PFSK-1 (cell line): ENCODE data around the gene PPIB.

Source experiments
- FOXP2 ChIP-seq: optimal IDR thresholded peaks from 2 replicates; pipeline ENCODE3; 2011; ENCODE audit warnings: borderline replicate concordance, control low read depth, inconsistent platforms; ENCODE audit not compliant: insufficient read depth; ENCODE audit errors: extremely low read length, extremely low read depth
- POLR2AphosphoS5 ChIP-seq: IDR thresholded peaks from 2 replicates; pipeline ENCODE4 v1.6.1; 2012; ENCODE audit warnings: low read depth, mild to moderate bottlenecking, control low read depth, low read length, moderate library complexity
- REST ChIP-seq, 2 experiments: IDR thresholded peaks; 2 replicates each; pipeline versions ENCODE4 v1.6.1 to v1.8.0; 2011 to 2012; ENCODE audit warnings: low read depth in 2 of 2, low read length in 2 of 2, control low read depth in 1 of 2, inconsistent platforms in 1 of 2, mild to moderate bottlenecking in 1 of 2, moderate library complexity in 1 of 2; ENCODE audit not compliant: insufficient read depth in 1 of 2
- SIN3A ChIP-seq: IDR thresholded peaks from 2 replicates; pipeline ENCODE4 v1.6.1; 2012; ENCODE audit warnings: mild to moderate bottlenecking, low read length, moderate library complexity, borderline replicate concordance; ENCODE audit not compliant: insufficient read depth
- TAF1 ChIP-seq: IDR thresholded peaks from 2 replicates; pipeline ENCODE4 v1.6.1; 2012; ENCODE audit warnings: low read length, control low read depth, borderline replicate concordance; ENCODE audit not compliant: insufficient read depth

Gene PPIB

GRCh38 chr15:64127521-64128270 is 35.1 kb downstream of the PPIB start:
- TF ChIP-seq TAF1 (no peak), POLR2AphosphoS5 (no peak), REST (IDR thresholded peaks at IDR 0.05; ENCODE audit: insufficient read depth in 1 of 2, low read depth in 2 of 2, low read length in 2 of 2) (no peak), SIN3A (no peak), FOXP2 (no peak)

- TF ChIP-seq TAF1: no peak
Observed at GRCh38 chr15:64125978-64126377, 36.8 kb downstream of the PPIB start.

- TF ChIP-seq TAF1 (no peak), REST (IDR thresholded peaks at IDR 0.05; ENCODE audit: insufficient read depth in 1 of 2, low read depth in 2 of 2, low read length in 2 of 2) (no peak), POLR2AphosphoS5 (no peak), SIN3A (no peak), FOXP2 (no peak)
Observed at GRCh38 chr15:64122936-64123351, 39.9 kb downstream of the PPIB start.

DNA sequence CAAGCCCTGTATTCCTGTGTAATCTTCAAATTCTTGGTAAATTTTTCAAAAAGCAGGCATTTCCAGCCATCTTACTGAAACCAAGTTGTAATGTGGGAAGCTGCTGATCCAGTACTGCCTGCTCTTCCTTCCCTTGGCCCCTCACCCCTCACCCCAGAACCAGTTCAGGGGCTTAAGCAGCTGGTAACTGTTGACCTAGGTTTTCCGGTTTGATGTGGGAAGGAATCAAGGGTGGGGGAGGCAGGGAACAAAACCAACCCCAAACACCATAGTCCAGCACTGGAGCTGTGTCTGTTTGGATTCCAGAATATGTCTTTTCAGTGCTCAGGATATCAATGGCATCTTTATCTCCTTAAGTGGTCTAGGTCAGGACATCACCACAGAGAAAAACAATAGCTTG is 40.4 kb downstream of the PPIB start:
- TF ChIP-seq TAF1 (no peak), SIN3A (no peak), POLR2AphosphoS5 (no peak), REST (IDR thresholded peaks at IDR 0.05; ENCODE audit: insufficient read depth in 1 of 2, low read depth in 2 of 2, low read length in 2 of 2) (no peak), FOXP2 (no peak)

- TF ChIP-seq TAF1: no peak
- TF ChIP-seq POLR2AphosphoS5: no peak
- TF ChIP-seq REST (IDR thresholded peaks at IDR 0.05; ENCODE audit: insufficient read depth in 1 of 2, low read depth in 2 of 2, low read length in 2 of 2): no peak
- TF ChIP-seq FOXP2: no peak
Observed at GRCh38 chr15:64121614-64122013, 41.2 kb downstream of the PPIB start.
